ENCODE measurements around the gene THTPA. TPM values are rescaled to one million over a fixed set of nuclear protein-coding genes. Genes with fewer than 3 reads are reported as not detected.
"Not testable (repeated sequence)": the region's sequence is repeated elsewhere in the genome, so short reads cannot be mapped to it uniquely, and the experiment has no call there.

THTPA gene
- total RNA-seq, 1 experiment from 2014 or later, result 12.3 TPM

DNA sequence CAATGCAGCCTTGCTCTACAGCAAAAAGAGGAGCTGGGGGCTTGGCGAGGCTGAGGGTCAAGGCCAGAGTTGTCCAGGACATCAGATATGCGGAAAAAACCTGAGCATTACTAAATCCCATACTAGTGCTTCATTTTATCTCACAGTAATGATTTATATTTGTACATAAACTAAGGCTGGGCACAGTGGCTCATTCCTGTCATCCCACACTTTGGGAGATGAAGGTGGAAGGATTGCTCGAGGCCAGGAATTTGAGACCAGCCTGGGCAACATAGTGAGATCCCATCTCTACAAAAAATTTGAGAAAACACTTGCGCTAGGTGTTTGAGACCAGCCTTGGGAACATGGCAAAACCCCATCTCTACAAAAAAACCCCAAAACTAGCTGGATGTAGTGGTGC, 34.1 kb downstream of the THTPA start:
- no peak overlapping the region for H3K4me3 ChIP-seq
- no peak overlapping the region for H3K27ac ChIP-seq
- H3K27me3 ChIP-seq, result no peaks in the 10 kb centered on the region

DNA sequence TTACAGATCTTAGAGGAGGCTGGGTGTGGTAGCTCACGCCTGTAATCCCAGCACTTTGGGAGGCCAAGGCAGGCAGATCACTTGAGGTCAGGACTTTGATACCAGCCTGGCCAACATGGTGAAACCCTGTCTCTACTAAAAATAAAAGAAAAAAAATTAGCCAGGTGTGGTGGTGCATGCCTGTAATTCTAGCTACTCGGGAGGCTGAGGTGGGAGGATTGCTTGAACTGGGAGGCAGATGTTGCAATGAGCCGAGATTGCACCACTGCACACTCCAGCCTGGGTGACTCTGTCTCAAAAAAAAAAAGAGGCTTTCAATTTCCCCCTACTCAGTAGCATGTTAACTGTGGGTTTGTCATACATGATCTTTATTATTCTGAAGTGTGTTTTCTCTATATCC, 38.1 kb downstream of the THTPA start:
- H3K9me3 ChIP-seq (replicated peaks); H3K4me3 ChIP-seq; H3K4me1 ChIP-seq; H3K27ac ChIP-seq; H3K36me3 ChIP-seq; H3K27me3 ChIP-seq; DNase-seq: not testable (repeated sequence)

More for the DNA sequence above, 34.1 kb downstream of the THTPA start:
- H3K36me3 ChIP-seq, result no peaks in the 10 kb centered on the region
- no peaks in the 10 kb centered on the region for H3K4me1 ChIP-seq
- peaks cover 3% of the 10 kb centered on the region; the same call in 1 of the 2 replicates for H3K9me3 ChIP-seq (replicated peaks)
- no peak for DNase-seq

DNA sequence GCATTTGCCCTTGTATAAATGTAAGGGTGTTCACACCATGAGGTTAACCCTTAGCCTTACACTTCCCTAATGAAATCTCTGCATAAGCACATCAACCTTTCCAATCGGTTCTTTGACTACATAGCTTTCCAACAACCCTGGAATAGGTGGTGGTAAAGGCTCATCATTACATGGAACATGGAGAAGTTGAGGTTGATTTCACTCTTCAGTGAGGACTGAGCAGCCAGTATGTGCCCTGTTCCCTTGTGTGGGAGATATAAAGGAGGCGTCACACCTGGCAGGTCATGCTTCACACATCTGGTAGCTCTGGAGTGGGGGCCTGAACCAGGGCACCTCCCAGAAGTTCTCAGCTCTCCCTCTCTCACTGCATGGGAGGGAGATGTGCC, 44.2 kb downstream of the THTPA start:
- H3K4me3 ChIP-seq, result no peak overlapping the region
- no peak overlapping the region for H3K27ac ChIP-seq
- H3K9me3 ChIP-seq (replicated peaks), result no peaks in the 10 kb centered on the region
- no peaks in the 10 kb centered on the region for H3K4me1 ChIP-seq
- H3K27me3 ChIP-seq, result no peaks in the 10 kb centered on the region
- DNase-seq, result no peak
- H3K36me3 ChIP-seq, result no peaks in the 10 kb centered on the region

DNA sequence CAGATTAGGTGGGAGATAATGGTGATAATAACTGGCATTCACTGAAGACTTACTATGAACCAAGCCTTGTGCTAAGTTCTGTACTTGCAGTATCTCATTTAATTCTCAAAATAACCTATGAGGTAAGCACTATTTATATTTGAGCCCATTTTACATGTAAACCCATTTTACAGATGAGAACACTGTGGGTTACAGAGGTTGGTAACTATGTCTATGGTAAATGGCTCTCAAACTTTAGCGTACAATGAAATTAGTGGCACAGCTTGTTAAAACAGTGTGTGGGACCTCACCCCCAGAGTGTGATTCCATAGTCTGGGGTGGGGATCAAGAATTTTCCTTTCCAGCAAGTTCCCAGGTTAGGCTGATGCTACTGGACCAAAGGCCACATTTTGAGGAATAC, 44.7 kb downstream of the THTPA start:
- Histone ChIP-seq H3K4me1 (no peaks in the 10 kb centered on the region), H3K27ac (no peak overlapping the region), H3K4me3 (no peak overlapping the region), H3K36me3 (no peaks in the 10 kb centered on the region), H3K27me3 (no peaks in the 10 kb centered on the region), H3K9me3 (replicated peaks) (no peaks in the 10 kb centered on the region)
- DNase-seq, result no peak

DNA sequence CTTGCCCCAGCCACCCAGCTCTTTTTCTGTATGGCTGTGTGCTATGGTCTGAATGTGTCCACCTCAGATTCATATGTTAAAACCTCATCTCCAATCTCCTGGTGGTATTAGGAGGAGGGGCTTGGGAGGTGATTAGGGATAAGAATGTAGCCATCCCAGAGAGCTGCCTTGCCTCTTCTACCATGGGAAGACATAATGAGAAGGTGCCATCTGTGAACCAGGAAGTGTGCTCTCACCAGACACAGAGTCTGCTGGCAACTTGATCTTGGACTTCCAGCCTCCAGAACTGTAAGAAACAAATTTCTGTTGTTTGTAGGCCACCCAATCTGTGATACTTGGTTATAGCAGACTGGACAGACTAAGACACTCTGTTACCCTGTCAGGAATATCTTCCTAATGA, 45.4 kb downstream of the THTPA start:
- no peak overlapping the region for H3K4me3 ChIP-seq
- H3K27me3 ChIP-seq, result no peaks in the 10 kb centered on the region
- no peak overlapping the region for H3K27ac ChIP-seq
- H3K36me3 ChIP-seq, result no peaks in the 10 kb centered on the region
- DNase-seq, result no peak
- H3K4me1 ChIP-seq, result no peaks in the 10 kb centered on the region
- H3K9me3 ChIP-seq (replicated peaks), result no peaks in the 10 kb centered on the region

DNA sequence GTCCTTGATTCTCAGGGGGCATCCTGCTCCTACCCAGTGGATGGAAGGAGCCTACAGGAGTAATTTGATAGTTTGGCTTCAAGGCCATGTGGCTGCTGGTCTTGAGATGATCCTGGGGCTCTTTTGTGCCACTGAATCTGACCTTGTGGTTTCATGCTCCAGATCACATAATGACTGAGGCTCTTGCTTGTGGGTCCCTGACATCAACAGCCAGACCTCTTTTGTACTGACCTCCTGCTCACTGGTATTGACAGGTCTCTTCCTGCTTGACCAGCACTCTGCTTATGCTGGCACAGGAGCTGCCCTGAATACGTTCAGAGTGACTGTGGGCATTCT, 45.7 kb downstream of the THTPA start:
- Histone ChIP-seq H3K4me1 (no peaks in the 10 kb centered on the region), H3K27ac (no peak overlapping the region), H3K36me3 (no peaks in the 10 kb centered on the region), H3K9me3 (replicated peaks) (no peaks in the 10 kb centered on the region), H3K4me3 (no peak overlapping the region), H3K27me3 (no peaks in the 10 kb centered on the region)
- DNase-seq, result no peak

DNA sequence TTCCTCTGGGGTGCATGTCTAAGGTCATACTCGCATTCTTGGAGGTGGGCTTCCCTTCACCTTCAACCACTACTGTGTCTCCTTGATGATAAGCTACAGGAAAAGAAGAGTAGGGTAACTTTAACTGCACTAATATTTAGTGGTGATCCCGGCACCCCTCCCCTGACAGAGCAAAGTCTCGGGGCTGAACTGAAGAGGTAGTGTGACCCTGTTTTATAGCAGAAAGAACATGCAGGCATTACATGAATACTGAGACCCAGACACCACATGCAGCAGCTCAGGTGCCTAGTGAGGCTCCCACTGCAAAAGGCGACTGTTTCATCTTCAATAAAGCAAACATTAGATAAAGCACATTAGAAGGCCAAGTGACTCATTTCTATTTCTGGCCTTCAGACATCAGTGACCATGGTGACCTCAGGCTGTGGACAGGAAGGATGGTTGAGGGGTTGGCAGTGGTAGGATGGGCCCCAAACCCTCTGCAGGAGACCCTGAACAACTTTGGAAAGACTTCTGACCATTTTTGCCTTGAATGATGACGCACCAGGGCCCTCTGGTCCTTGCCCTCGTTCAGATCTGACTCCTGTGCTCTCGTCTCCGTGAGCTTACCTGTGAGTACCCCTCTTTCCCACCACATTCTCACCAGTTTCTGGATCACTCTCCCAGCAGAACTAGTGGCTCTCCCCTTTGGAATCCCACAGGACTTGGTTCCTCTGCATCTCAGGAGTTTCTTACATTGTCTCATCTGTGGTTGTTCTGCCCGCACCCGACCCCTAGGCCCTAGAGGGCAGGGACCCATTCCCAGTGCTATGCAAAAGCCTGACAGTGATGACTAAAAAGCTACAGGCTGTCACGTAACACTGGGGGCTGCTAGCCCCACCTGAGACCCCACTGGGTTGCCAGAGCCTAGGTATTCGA, 46.4 kb downstream of the THTPA start:
- Histone ChIP-seq H3K27me3 (no peaks in the 10 kb centered on the region), H3K27ac (no peak overlapping the region), H3K4me1 (no peaks in the 10 kb centered on the region), H3K4me3 (no peak overlapping the region), H3K9me3 (replicated peaks) (no peaks in the 10 kb centered on the region), H3K36me3 (no peaks in the 10 kb centered on the region)
- no peak for DNase-seq

DNA sequence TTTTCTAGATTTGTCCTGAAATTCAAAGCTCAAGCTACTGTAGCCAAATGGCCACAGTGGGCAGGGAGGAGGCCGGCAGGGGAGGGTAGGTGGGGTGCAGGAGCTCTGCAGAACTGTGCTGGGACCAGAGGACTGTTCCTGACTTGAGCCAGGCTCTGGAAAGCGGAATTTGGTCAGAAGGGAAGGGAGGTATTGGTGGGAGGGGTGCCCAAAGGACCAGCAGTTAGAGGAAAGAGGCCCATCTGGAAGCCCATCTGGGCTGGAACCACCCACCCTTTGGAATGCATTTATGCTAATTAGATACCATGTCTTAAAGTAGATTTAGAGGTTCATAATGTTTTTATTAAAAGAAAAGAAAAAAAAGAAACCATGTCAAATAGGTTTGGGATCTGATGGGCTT, 47.0 kb downstream of the THTPA start:
- no peaks in the 10 kb centered on the region for H3K9me3 ChIP-seq (replicated peaks)
- no peaks in the 10 kb centered on the region for H3K36me3 ChIP-seq

DNA sequence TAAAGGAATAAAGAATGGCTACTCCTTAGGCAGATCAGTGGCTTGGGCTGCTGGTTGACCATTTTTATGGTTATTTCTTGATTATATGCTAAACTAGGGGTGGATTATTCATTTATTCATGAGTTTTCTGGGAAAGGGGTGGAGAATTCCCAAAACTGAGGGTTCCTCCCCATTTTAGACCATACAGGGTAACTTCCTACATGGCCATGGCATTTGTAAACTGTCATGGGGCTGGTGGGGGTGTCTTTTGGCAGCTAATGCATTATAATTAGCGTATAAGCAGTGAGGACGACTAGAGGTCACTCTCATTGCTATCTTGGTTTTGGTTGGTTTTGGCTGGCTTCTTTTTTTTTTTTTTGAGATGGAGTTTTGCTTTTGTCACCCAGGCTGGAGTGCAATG, 48.1 kb downstream of the THTPA start:
- H3K27me3 ChIP-seq, result no peaks in the 10 kb centered on the region
- H3K27ac ChIP-seq, result no peak overlapping the region
- DNase-seq, result no peak
- no peak overlapping the region for H3K4me3 ChIP-seq
- no peaks in the 10 kb centered on the region for H3K9me3 ChIP-seq (replicated peaks)
- no peaks in the 10 kb centered on the region for H3K4me1 ChIP-seq
- no peaks in the 10 kb centered on the region for H3K36me3 ChIP-seq

More for the DNA sequence above, 47.0 kb downstream of the THTPA start:
- H3K27me3 ChIP-seq, result no peaks in the 10 kb centered on the region
- no peak for DNase-seq
- H3K4me1 ChIP-seq, result no peaks in the 10 kb centered on the region
- no peak overlapping the region for H3K27ac ChIP-seq
- H3K4me3 ChIP-seq, result no peak overlapping the region

DNA sequence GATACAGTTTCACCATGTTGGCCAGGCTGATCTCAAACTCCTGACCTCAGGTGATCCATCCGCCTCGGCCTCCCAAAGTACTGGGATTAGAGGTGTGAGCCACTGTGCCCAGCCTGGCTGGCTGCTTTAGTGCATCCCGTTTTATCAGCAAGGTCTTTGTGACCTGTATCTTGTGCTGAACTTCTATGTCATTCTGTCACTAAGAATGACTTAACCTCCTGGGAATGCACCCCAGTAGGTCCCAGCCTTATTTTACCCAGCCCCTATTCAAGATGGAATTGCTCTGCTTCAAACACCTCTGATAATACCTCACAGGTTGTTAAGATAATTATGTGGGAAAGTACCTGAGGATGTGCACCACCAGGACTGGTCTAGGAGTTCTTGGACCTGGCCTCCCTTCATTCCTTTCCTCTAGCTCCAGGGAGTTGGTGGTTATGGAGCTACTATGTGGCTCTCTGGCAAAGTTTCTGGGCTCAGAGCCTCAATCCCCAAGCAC, 48.7 kb downstream of the THTPA start:
- H3K27me3 ChIP-seq, result no peaks in the 10 kb centered on the region
- no peak overlapping the region for H3K4me3 ChIP-seq
- no peaks in the 10 kb centered on the region for H3K36me3 ChIP-seq
- H3K4me1 ChIP-seq, result no peaks in the 10 kb centered on the region
- H3K27ac ChIP-seq, result no peak overlapping the region
- DNase-seq, result no peak
- no peaks in the 10 kb centered on the region for H3K9me3 ChIP-seq (replicated peaks)

DNA sequence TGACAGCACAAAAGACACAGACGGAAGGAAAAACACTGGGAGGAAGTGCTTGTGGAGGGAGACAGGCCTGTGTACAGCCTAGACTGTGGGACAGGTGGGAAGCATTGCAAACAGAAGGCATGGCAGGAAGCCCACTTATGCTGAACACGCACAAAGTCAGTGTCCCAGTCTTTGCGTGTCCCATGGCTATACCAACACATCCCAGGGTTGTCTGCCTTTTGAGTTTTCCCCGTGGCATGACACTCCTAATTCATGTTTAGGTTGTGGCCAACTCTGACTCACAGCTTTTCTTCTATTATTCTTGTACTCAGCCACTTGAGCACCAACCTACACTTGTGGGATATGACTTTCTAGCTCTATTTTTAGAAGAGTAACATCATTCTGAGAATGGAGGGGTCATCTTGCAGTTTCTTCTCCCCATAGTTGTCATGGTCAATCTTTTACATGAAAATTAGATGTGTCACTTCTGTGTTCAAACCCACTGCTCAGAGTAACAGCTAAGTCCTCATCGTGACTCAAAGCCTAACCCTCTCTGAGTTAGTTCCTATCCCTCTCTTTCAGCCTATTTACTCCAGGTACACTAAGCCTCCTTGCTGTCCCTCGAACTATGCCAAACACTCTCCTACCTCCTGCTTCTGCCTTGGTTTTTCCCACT, 50.0 kb downstream of the THTPA start:
- H3K9me3 ChIP-seq (replicated peaks), result no peaks in the 10 kb centered on the region
- no peaks in the 10 kb centered on the region for H3K36me3 ChIP-seq
- no peaks in the 10 kb centered on the region for H3K4me1 ChIP-seq
- 0 out of 2 replicates have a peak, but pooled peaks cover 2% of the 10 kb centered on the region for H3K27me3 ChIP-seq
- no peak overlapping the region for H3K4me3 ChIP-seq
- DNase-seq, result no peak
- H3K27ac ChIP-seq, result no peak overlapping the region

DNA sequence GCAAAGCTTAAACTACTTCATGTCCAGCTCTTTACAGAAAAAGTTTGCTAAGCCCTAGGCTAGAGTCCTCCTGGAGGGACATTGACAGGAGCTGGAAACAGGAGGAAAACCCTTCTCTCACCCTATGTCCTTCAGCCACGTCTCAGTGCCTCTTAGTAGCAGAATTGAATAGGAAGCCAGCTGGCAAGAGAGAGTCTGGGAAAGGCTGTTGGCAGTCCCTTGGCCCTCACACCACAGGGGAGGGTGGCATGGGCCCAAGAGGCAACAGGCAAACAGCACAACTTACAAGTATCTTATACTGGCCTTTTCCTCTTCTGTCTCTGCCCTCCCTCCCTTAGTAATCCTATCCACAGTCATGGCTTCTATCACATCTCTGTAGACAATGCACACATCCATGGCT, 52.4 kb downstream of the THTPA start:
- Histone ChIP-seq H3K4me3 (no peak overlapping the region), H3K27ac (no peak overlapping the region), H3K27me3 (0 out of 2 replicates have a peak, but pooled peaks cover 2% of the 10 kb centered on the region), H3K36me3 (no peaks in the 10 kb centered on the region), H3K4me1 (no peaks in the 10 kb centered on the region), H3K9me3 (replicated peaks) (no peaks in the 10 kb centered on the region)
- DNase-seq, result no peak

DNA sequence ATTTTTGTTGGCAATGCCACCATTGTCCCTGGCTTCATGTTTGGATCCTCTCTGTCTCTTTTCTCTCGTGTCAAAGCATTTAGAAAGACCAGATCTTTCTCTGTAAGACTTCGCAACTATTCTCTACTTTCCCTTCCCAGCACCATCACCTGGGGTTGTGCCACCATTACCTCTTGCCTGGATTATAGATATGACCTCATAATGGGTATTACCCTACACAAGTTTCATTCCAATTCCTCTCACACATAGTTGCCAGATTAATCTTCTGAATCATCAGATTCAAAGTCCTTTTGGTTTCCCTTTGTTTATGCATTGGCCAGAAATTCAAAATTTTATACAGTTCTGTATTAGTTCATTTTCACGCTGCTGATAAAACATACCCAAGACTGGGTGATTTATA, 52.9 kb downstream of the THTPA start:
- no peaks in the 10 kb centered on the region for H3K36me3 ChIP-seq
- no peak overlapping the region for H3K4me3 ChIP-seq
- H3K27me3 ChIP-seq, result 0 out of 2 replicates have a peak, but pooled peaks cover 2% of the 10 kb centered on the region
- no peak overlapping the region for H3K27ac ChIP-seq
- DNase-seq, result no peak
- no peaks in the 10 kb centered on the region for H3K4me1 ChIP-seq
- no peaks in the 10 kb centered on the region for H3K9me3 ChIP-seq (replicated peaks)

DNA sequence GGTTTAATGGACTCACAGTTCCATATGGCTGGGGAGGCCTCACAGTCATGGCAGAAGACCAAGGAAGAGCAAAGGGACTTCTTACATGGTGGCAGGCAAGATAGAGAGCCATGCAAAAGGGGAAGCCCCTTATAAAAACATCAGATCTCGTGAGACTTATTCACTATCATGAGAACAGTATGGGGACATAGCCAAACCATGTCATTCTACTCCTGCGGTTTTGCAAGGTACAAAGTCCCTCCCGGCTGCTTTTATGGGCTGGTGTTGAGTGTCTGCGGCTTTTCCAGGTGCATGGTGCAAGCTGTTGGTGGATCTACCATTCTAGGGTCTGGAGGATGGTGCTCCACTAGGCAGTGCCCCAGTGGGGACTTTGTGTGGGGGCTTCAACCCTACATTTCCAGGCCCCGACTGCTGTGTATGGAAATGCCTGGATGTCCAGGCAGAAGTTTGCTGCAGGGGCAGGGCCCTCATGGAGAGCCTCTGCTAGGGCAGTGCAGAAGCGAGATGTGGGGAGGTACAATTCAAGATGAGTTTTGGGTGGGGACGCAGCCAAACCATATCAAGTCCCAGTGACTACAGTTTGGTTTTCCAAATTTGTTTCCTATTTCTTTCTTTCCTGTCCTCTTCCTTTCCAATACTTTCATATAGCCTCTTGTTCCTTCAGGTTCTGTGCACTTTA, 53.5 kb downstream of the THTPA start:
- not testable (repeated sequence) for H3K4me3 ChIP-seq; H3K27me3 ChIP-seq; H3K36me3 ChIP-seq; H3K4me1 ChIP-seq; H3K9me3 ChIP-seq (replicated peaks); H3K27ac ChIP-seq; DNase-seq

All from SJCRH30 (cell line).